Activated CD8-positive, alpha-beta memory T cell treated with anti-CD3 and anti-CD28 coated beads for 4 hours (primary cell): Measurements from ENCODE around the gene SCAANT1.

Source experiments
- DNase-seq, 2 donors: peaks; one replicate each; pipeline ENCODE4 v3.0.0-alpha.2; 2020; ENCODE audit warnings: low read depth in 2 of 2

SCAANT1 gene

GRCh38 chr3:63900459-63900858, 11.7 kb downstream of the SCAANT1 start:
- no peak for DNase-seq

DNA sequence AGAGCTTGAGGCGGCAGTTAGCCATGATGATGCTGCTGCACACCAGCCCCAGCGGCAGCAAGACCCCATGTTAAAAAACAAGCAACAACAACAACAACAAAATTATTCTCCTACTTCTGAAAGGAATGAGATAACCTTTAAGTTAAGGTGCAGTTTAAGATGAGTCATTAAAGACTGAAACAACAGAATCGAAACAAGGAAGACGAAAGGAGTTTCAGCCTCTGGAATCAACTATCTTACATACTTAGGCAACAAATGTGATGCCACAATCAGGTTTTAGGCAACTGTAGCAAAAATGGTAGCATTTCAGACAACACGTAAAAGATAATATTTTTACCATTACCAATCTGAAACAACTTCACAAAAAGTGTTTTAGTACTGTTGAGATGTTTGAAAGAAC, 12.2 kb downstream of the SCAANT1 start:
- no peak for DNase-seq

DNA sequence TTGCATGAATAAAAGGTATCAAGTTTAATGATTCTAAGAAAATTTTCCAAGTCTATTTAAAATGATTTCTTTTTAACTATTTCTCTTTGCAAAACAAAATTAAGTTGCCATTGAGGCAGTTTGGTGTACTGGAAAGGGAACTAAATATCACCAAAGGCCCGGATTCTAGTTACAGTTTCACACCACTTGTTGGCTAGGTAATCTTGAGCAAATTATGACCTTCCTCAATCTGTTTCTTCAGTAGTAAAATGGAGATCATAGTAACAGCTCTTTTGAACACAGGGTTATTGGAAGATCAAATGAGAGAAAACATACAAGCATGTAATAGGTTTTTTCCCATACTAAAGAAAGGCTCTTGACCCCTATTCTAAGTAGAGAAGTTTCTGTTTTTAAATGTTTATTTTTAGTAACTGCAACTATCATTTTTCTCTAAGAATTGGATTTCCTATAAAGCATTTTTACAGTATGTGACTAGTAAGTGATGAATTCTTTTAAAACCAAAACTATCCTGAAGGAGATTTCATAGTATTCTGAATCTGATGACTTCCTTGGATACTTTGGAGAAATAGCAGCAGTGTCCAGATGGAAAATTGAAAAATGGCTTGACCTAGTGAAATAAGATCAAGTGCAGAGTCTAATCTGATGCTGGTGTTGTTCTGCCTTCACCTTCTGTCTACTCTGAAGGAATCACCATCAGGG, 15.7 kb downstream of the SCAANT1 start:
- DNase-seq = no peak

DNA sequence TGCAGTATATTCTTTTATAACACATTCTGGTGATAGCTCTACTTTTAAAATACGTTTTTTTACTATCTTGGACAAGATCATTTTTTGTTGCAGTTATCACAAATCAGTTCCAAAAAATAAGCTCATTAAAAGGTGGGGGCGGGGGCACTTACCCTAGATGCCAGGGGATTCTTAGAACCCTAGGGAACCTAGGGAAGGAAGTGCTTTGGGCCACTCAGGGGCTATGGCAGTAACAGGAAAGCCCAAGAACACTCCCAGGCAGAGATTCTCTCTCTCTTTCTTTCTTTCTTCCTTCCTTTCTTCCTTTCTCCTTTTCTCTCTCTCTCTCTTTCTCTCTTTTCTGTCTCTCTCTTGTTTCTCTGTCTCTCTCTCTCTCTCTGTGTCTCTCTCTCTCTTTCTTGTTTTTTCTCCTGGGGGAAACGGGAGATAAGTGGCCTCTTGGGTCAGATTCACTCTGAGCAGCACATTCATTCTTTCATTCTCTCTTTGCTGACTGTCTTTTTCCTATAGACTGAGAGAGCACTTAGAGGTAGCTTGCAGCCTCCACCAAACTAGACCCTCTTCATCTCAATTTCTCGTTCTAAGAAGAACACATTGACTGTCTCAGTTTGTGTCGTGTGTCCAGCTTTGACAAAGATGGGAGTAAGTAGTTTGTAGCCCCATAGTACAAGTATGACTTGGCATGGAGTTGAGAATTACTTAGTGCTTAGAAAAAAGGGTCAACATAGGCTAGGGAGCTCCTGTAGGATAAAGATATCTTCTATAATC, 16.6 kb downstream of the SCAANT1 start:
- DNase-seq = no peak

DNA sequence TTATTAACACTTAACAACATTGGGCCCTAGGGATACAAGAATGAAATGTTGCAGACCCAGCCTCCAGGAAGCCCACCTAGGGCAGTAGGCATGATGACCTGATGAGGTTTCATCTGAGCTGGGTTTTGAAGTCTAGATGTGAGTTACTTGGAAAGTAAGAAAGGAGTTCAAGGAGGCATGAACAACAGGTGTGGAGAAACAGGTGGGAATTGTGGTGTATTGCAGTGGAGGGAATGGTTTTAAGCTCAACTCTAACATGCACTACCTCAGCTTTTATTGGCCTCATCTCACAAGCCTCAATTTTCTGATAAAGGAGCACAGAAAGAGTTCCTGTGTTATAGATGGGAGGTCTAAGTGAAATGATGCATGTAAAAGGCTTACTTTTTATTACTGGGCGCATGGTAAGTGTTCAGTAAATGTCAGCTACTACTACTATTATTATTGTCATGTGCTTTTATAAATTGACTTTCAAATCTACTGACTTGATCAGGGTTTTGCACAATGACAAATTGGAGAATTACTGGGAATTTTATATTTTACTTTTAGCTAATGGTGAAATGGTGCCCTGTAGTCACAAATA, 19.3 kb downstream of the SCAANT1 start:
- no peak for DNase-seq

DNA sequence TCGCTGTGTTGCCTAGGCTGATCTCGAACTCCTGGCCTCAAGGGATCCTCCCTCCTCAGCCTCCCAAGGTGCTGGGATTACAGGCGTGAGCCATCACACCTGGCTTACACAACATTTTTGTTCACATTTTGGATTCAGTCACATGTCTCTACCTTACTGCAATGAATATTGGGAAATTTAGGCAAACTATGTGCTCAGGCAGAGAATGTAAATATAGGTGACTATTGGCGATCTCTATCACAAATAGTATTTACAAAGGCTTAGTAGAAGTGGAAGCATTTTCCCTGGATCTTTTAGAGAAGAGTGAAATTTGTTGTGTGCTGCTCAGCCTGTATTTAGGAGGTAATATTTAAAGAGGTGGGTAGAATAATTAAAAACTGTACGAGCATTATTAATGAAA, 20.7 kb downstream of the SCAANT1 start:
- DNase-seq = no peak

DNA sequence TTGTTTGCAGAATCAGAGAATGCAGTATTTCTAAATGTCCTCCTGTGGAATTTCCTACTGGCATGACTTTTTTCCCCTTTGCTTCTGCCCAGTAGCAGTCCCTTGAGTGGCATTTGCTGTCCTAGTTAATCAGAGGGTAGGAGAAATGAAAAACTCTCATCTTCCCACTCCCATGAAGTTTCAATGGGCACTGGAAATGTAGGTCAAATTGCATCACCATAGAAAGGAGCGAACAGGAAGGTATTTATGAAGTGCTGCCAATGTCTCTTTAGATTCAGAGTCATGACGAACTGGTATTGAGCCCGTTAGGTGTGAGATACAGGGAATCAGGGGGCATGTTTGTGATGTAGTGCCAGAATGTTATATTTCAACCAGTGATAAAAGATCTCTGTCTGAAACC, 25.3 kb downstream of the SCAANT1 start:
- DNase-seq = no peak

DNA sequence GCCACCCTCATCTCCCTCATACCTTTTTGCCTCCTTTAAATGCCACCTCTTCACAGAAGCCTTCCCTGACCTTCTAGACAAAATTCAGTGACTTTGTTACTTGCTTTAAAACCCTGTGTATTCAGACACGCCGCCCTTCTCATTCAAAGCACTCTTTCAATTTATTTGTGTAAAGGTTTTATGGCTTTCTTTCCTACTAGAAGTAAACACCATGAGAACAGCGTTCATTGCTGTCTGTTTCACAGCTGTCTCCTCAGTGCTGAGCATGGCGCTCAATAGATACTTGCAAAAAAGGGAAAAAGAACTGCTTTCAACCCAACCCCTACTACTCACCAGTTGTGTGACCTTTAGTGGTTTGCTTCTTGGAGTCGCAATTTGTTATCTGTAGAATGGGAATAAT, 31.5 kb downstream of the SCAANT1 start:
- no peak for DNase-seq

DNA sequence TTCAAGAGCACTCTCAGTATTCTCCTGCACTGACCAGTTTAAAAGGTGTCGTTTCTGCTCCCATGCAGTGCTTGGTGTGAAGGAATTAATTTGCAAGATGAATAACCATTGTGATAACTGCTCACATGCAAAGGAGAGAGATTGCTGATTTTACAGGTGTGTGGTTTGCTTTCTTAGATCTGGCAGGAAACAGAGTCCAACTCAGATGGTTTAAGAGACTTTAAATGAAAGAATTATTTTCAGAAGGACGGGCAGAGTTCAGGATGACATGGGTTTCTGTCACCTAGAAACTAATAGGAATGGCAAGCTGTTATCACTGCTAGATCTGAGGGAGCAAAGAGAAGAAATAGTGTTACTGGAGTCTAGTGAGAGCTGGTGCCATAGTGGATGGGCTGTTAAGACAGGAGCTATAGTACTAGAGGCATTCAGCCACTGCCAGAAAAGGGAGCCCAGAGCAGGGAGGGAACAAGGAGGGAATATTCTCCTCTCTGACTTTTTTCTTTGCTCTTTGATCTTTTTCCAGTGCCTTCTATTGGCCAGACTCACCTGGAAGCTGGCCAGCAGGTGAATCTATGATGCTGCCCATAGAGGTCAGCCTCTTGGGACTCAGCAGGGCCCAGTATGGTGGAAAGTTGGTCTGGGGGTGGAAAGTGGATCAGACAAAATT, 33.7 kb downstream of the SCAANT1 start:
- no peak for DNase-seq

DNA sequence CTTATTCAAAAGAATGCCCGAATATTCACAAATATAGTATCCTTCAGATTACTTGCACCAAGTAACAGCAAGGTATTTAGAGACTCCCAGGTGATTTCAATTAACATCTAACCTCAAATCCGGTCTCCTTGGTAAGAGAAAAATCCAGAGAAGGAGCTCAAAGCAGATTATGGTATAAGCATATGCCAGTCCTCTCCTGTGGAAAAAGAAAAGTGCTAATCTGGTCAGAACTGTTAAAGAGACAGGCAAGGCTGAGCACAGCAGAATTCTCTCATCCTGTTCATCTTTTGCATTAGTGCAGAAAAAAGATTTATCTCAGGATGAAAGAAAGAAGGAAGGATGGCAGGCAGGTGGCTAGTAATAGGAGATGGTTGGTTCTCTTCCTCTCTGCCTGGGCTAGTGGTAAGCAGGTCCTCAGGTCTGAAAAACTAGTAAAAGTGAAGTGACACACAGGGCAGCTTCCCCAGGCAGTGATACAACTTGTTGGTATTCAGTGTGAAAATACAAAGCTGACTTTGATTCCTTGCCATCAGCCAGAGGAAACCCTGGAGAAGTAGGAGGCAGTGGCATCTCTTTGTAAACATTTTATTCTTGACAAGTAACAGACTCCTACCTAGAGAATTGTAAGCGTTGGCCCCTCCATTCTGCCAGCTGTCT, 34.3 kb downstream of the SCAANT1 start:
- DNase-seq = no peak

GRCh38 chr3:63876260-63876659, 35.9 kb downstream of the SCAANT1 start:
- DNase-seq = no peak

DNA sequence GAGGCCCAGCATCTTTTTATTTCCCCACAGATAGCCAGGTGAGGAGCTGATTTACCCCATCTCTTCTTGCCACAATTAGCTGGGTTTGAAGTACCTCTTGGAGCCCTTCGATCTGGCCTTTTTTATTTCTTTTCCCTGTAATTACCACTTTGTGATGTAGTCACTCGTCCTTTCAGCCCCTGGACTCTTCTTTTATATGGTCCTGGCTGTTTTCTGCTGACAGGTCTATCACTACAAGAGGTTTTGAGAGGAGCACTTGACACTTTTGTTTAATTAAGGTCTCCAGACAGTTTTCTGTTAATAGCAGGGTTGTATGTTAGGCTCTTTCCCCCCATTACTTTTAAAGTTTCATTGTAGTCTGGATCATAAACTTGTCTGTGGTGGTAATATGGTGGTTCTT, 36.7 kb downstream of the SCAANT1 start:
- no peak for DNase-seq

GRCh38 chr3:63874769-63875168, 37.4 kb downstream of the SCAANT1 start:
- DNase-seq = no peak

GRCh38 chr3:63872135-63872924, 39.9 kb downstream of the SCAANT1 start:
- DNase-seq = no peak

GRCh38 chr3:63870615-63871005, 41.6 kb downstream of the SCAANT1 start:
- no peak for DNase-seq

DNA sequence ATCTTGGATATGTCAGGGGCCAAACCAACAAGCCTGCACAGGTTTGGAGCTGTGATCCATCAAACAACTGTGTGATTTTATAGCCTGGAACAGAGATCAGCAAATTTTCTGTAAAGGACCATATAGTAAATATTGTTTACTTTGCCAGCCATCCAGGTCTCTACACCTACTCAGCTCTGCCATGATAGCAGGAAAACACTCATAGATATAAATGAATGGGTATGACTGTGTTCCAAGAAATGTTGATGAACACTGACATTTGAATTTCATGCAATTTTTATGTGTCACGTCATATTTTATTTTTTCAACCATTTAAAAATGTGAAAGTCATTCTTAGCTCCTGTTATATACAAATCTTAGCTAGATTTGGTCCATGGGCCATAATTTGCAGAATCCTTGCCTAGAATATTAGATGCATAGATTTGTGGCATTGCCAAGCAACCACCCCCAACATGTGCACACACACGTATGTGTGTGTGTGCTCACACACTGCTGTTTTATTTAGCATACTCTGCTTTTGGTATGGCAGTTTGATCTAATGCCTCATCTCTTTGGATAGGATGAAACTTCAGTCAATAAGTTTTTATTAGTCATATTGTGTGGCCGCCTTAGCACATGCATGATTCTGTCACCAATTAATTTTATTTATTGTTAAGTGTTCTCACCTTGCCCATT, 42.1 kb downstream of the SCAANT1 start:
- no peak for DNase-seq

- no peak for DNase-seq
Measured at GRCh38 chr3:63867225-63867624, 45.0 kb downstream of the SCAANT1 start.

GRCh38 chr3:63864965-63865327, 47.2 kb downstream of the SCAANT1 start:
- DNase-seq = no peak

- DNase-seq = peak; percentile 13 to 23
Measured at GRCh38 chr3:63864008-63864964, 47.9 kb downstream of the SCAANT1 start.
